Natural killer cell treated with Interleukin-12 subunit alpha and Interleukin-12 subunit beta and Interleukin-15 and Interleukin-18, amount 100 ng/mL, for 72 hours (primary cell): ENCODE results near the gene KMT2B. TPM values are rescaled to one million over a fixed set of nuclear protein-coding genes. Genes with fewer than 3 reads are reported as not detected.

ENCODE experiments used
- ATAC-seq, 2 donors: fragments of 150-1000 bp; cut with Tn5 transposase in 1 of 2; sonication (Bioruptor Pico), chemical (Tn5 transposase) in 1 of 2; 2 replicates each; pipeline ENCODE4 v1.10.0; 2021
- DNase-seq: peaks from one replicate; pipeline ENCODE4 v3.0.0; 2022; ENCODE audit warnings: low spot score
- H3K27ac Mint-ChIP-seq, 2 donors: 1 replicate in 1 of 2; 2 replicates in 1 of 2; pipeline ENCODE4 v1.8.0; 2022; ENCODE audit warnings: mixed read lengths in 2 of 2, mild to moderate bottlenecking in 1 of 2, moderate library complexity in 1 of 2
- H3K27me3 Mint-ChIP-seq, 2 donors: 1 replicate in 1 of 2; 2 replicates in 1 of 2; pipeline ENCODE4 v1.8.0; 2022; ENCODE audit warnings: mixed read lengths in 2 of 2
- H3K36me3 Mint-ChIP-seq: one replicate; pipeline ENCODE4 v1.8.0; 2022; ENCODE audit warnings: mixed read lengths
- H3K4me1 Mint-ChIP-seq, 2 donors: 1 replicate in 1 of 2; 2 replicates in 1 of 2; pipeline ENCODE4 v1.8.0; 2022; ENCODE audit warnings: low read depth in 2 of 2, mixed read lengths in 2 of 2, mild to moderate bottlenecking in 1 of 2
- H3K4me3 Mint-ChIP-seq: one replicate; pipeline ENCODE4 v1.8.0; 2022; ENCODE audit warnings: mixed read lengths
- H3K9me3 Mint-ChIP-seq: 2 replicates; pipeline ENCODE4 v1.8.0; 2022; ENCODE audit warnings: mixed read lengths
- total RNA-seq, 2 donors: library from RNA; stranded (reverse); gene quantifications; one replicate each; pipeline ENCODE4 v1.2.3, GENCODE V29; 2022

KMT2B gene
- total RNA-seq, 2 donors from 2014 or later, result 80.1 to 137 TPM

DNA sequence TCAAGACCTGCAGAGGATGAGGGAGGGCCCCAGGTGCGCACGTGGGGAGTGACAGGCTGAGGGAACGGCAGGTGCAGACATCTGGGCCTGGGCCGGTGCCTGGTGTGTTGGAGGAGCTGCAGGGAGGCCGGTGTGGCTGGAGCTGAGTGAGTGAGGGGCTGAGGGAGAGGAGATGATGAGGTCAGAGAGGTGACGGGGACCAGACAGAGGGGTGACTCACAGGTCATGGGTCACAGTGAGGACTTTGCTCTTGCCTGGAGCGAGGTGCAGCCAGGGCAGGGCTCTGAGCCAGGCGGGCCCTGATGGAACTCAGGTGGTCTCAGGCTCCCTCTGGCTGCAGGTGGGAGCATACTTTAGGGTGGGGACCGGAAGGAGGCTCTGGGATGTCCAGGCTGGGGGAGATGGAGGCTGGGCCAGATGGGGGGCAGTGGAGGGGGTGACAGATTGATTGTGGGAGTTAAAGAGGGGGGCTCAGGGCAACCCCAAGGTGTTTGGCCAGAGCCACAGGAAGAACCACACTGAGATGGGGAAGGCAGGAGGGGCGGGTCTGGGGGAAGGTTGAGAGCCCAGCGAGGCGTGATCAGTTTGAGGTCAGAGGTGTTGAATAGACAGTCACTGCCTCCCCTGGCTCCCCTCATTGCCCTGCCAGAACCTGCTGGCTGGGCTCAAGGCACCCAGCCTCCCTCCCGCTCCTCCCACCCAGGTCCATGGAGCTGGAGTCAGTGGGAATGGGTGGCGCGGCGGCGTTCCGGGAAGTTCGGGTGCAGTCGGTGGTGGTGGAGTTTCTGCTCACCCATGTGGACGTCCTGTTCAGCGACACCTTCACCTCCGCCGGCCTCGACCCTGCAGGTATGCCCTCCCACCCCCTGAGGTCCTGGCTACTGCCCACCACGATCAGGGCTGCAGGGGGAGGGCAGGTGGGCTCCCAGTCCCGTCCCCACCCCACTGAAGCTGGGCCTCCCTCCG is 65.9 kb downstream of the KMT2B start:
- H3K4me3 Mint-ChIP-seq, result no peak overlapping the region
- peaks cover 6 to 13% of the 10 kb centered on the region in 2 donors for H3K4me1 Mint-ChIP-seq
- no peaks in the 10 kb centered on the region for H3K27me3 Mint-ChIP-seq
- DNase-seq (no peak), ATAC-seq (no peak)
- no peak overlapping the region for H3K27ac Mint-ChIP-seq
- H3K9me3 Mint-ChIP-seq, result no peaks in the 10 kb centered on the region
- H3K36me3 Mint-ChIP-seq, result no peaks in the 10 kb centered on the region

DNA sequence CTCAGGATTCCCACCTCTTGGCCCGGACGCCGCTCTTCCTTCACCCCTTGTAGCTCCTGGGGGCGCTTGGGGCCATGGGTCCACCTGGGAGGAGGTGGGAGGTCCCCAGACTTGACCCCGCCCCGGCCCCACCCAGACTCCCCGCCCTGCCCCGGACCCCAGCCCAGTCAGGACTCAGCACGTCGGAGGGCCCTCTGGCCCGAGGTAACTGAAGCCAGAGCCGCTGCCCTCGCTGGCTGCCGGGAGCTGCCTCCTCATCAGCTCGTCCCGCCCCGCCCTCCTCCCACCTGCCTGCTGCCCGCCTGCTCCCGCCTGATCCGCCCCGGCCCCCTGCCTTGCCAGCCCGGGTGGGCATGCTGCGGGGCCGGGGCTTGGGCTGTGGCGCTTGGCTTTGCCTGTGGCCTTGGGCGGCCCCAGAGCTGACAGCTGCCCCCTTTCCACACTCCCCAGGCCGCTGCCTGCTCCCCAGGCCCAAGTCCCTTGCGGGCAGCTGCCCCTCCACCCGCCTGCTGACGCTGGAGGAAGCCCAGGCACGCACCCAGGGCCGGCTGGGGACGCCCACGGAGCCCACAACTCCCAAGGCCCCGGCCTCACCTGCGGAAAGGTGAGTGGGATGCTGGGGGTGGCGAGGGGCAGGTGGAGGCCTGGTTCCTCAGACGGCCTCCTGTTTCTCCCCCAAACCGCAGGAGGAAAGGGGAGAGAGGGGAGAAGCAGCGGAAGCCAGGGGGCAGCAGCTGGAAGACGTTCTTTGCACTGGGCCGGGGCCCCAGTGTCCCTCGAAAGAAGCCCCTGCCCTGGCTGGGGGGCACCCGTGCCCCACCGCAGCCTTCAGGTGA is 66.9 kb downstream of the KMT2B start:
- Mint-ChIP-seq H3K27ac (no peak overlapping the region), H3K9me3 (no peaks in the 10 kb centered on the region), H3K27me3 (no peaks in the 10 kb centered on the region), H3K4me3 (no peak overlapping the region), H3K36me3 (no peaks in the 10 kb centered on the region), H3K4me1 (peaks cover 6 to 13% of the 10 kb centered on the region in 2 donors)
- ATAC-seq, result no peak
- no peak for DNase-seq

DNA sequence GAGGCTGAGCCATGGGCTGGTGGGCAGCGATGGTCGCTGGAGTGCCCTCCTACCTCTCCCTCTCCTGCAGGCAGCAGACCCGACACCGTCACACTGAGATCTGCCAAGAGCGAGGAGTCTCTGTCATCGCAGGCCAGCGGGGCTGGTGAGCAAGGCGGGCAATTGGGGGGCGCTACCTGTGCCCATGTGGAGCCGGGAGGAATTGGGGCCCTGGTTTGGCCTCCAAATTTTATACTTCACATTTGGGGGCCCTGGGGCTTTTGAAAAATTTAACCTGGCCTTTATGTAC is 67.5 kb downstream of the KMT2B start:
- no peak for ATAC-seq
- DNase-seq, result no peak
- Mint-ChIP-seq H3K9me3 (no peaks in the 10 kb centered on the region), H3K27ac (no peak overlapping the region), H3K4me1 (peaks cover 6 to 13% of the 10 kb centered on the region in 2 donors), H3K36me3 (no peaks in the 10 kb centered on the region), H3K4me3 (no peak overlapping the region), H3K27me3 (no peaks in the 10 kb centered on the region)

DNA sequence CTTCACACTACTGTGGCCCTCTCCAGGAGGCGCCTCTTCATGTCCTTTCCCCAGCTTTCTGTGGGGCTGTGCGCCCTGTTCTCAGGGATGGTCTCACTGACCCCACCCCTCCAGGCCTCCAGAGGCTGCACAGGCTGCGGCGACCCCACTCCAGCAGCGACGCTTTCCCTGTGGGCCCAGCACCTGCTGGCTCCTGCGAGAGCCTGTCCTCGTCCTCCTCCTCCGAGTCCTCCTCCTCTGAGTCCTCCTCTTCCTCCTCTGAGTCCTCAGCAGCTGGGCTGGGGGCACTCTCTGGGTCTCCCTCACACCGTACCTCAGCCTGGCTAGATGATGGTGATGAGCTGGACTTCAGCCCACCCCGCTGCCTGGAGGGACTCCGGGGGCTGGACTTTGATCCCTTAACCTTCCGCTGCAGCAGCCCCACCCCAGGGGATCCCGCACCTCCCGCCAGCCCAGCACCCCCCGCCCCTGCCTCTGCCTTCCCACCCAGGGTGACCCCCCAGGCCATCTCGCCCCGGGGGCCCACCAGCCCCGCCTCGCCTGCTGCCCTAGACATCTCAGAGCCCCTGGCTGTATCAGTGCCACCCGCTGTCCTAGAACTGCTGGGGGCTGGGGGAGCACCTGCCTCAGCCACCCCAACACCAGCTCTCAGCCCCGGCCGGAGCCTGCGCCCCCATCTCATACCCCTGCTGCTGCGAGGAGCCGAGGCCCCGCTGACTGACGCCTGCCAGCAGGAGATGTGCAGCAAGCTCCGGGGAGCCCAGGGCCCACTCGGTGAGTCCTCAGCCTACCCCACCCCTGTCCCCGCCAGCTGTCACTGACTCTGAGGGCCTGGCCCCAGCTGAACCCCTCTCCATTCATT is 68.7 kb downstream of the KMT2B start:
- Mint-ChIP-seq H3K4me3 (no peak overlapping the region), H3K27ac (no peak overlapping the region), H3K36me3 (no peaks in the 10 kb centered on the region), H3K4me1 (peaks cover 6 to 10% of the 10 kb centered on the region in 2 donors), H3K9me3 (no peaks in the 10 kb centered on the region), H3K27me3 (no peaks in the 10 kb centered on the region)
- ATAC-seq (no peak), DNase-seq (no peak)

DNA sequence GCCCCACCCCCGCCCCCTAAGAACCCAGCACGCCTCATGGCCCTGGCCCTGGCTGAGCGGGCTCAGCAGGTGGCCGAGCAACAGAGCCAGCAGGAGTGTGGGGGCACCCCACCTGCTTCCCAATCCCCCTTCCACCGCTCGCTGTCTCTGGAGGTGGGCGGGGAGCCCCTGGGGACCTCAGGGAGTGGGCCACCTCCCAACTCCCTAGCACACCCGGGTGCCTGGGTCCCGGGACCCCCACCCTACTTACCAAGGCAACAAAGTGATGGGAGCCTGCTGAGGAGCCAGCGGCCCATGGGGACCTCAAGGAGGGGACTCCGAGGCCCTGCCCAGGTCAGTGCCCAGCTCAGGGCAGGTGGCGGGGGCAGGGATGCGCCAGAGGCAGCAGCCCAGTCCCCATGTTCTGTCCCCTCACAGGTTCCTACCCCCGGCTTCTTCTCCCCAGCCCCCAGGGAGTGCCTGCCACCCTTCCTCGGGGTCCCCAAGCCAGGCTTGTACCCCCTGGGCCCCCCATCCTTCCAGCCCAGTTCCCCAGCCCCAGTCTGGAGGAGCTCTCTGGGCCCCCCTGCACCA is 69.5 kb downstream of the KMT2B start:
- Mint-ChIP-seq H3K4me1 (peaks cover 6 to 10% of the 10 kb centered on the region in 2 donors), H3K9me3 (no peaks in the 10 kb centered on the region), H3K27me3 (no peaks in the 10 kb centered on the region), H3K27ac (no peak overlapping the region), H3K36me3 (no peaks in the 10 kb centered on the region), H3K4me3 (no peak overlapping the region)
- no peak for DNase-seq
- no peak for ATAC-seq

Other genes starting within 250 kb of the KMT2B start
- not detected for gene KRTDAP, start 227.5 kb upstream of the KMT2B start, total RNA-seq
- 1 to 10 TPM in 1 of 2 donors, not detected in 1; 1.8 TPM for gene DMKN, start 204.4 kb upstream of the KMT2B start, total RNA-seq
- gene SBSN, start 189.7 kb upstream of the KMT2B start, total RNA-seq, result not detected
- gene GAPDHS, start 184.5 kb upstream of the KMT2B start, total RNA-seq, result not detected
- 10 to 100 TPM; 25.3 to 34.4 TPM for gene TMEM147, start 172.4 kb upstream of the KMT2B start, total RNA-seq
- gene ATP4A, start 154.3 kb upstream of the KMT2B start, total RNA-seq, result not detected
- not detected for gene PMIS2, start 131.8 kb upstream of the KMT2B start, total RNA-seq
- 10 to 100 TPM; 29.2 to 55.0 TPM for gene HAUS5, start 105.3 kb upstream of the KMT2B start, total RNA-seq
- gene RBM42, start 89.0 kb upstream of the KMT2B start, total RNA-seq, result 100 to 1,000 TPM; 109 to 110 TPM
- 1 to 10 TPM in 1 of 2 donors, under 1 TPM in 1; 0.39 to 1.2 TPM for gene ETV2, start 76.3 kb upstream of the KMT2B start, total RNA-seq
- gene COX6B1, start 69.7 kb upstream of the KMT2B start, total RNA-seq, result 100 to 1,000 TPM; 363 to 400 TPM
- under 1 TPM; 0.38 to 0.70 TPM for gene UPK1A, start 51.5 kb upstream of the KMT2B start, total RNA-seq
- 100 to 1,000 TPM; 191 to 295 TPM for gene ZBTB32, start 13.4 kb upstream of the KMT2B start, total RNA-seq
- 100 to 1,000 TPM in 1 of 2 donors, 10 to 100 TPM in 1; 80.4 to 193 TPM for gene IGFLR1, start 24.4 kb downstream of the KMT2B start, total RNA-seq
- gene U2AF1L4, start 27.4 kb downstream of the KMT2B start, total RNA-seq, result 10 to 100 TPM; 17.0 to 19.1 TPM
- gene PSENEN, start 27.6 kb downstream of the KMT2B start, total RNA-seq, result 10 to 100 TPM; 66.4 to 84.2 TPM
- 10 to 100 TPM in 1 of 2 donors, 1 to 10 TPM in 1; 9.6 to 24.7 TPM for gene LIN37, start 30.6 kb downstream of the KMT2B start, total RNA-seq
- not detected for gene HSPB6, start 39.0 kb downstream of the KMT2B start, total RNA-seq
- gene PROSER3, start 40.2 kb downstream of the KMT2B start, total RNA-seq, result 10 to 100 TPM; 36.2 to 53.8 TPM
- gene ARHGAP33, start 57.6 kb downstream of the KMT2B start, total RNA-seq, result 10 to 100 TPM; 31.5 to 45.0 TPM
- gene PRODH2, start 94.8 kb downstream of the KMT2B start, total RNA-seq, result not detected
- not detected for gene NPHS1, start 134.5 kb downstream of the KMT2B start, total RNA-seq
- 1 to 10 TPM; 1.3 to 2.2 TPM for gene KIRREL2, start 138.9 kb downstream of the KMT2B start, total RNA-seq
- 1 to 10 TPM; 1.9 TPM for gene APLP1, start 150.6 kb downstream of the KMT2B start, total RNA-seq
- gene NFKBID, start 182.5 kb downstream of the KMT2B start, total RNA-seq, result 10 to 100 TPM; 54.4 to 68.7 TPM
- 100 to 1,000 TPM; 154 to 228 TPM for gene HCST, start 184.5 kb downstream of the KMT2B start, total RNA-seq
- gene TYROBP, start 190.3 kb downstream of the KMT2B start, total RNA-seq, result 100 to 1,000 TPM in 1 of 2 donors, 10 to 100 TPM in 1; 65.3 to 235 TPM
- 10 to 100 TPM in 1 of 2 donors, 1 to 10 TPM in 1; 4.6 to 10.6 TPM for gene LRFN3, start 218.4 kb downstream of the KMT2B start, total RNA-seq